ENCODE measurements around the gene POMT1.

DNA sequence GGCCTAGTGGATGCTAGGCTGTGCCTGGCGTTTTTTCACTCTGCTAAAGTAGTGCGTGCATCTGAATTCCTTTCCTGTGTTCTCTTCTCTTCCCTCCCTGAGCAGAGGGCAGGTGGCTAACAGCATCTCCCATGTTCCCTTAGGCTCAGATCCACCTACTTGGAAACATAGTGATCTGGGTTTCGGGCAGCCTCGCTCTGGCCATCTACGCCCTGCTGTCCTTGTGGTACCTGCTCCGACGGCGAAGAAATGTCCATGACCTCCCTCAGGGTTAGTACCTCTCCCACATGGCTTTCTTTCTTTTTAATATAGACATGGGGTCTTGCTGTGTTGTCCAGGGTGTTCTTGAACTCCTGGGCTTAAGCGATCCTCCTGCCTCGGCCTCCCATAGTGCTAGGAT is 18.5 kb downstream of the POMT1 start:
- TF ChIP-seq, protein P1, sequence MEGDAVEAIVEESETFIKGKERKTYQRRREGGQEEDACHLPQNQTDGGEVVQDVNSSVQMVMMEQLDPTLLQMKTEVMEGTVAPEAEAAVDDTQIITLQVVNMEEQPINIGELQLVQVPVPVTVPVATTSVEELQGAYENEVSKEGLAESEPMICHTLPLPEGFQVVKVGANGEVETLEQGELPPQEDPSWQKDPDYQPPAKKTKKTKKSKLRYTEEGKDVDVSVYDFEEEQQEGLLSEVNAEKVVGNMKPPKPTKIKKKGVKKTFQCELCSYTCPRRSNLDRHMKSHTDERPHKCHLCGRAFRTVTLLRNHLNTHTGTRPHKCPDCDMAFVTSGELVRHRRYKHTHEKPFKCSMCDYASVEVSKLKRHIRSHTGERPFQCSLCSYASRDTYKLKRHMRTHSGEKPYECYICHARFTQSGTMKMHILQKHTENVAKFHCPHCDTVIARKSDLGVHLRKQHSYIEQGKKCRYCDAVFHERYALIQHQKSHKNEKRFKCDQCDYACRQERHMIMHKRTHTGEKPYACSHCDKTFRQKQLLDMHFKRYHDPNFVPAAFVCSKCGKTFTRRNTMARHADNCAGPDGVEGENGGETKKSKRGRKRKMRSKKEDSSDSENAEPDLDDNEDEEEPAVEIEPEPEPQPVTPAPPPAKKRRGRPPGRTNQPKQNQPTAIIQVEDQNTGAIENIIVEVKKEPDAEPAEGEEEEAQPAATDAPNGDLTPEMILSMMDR (IDR thresholded peaks at IDR 0.05; ENCODE audit: low read length), result no peak
- no peak for TF ChIP-seq EZH2 (IDR thresholded peaks at IDR 0.05; ENCODE audit: borderline replicate concordance, low read length)

Measured in OCI-LY1 (cell line).